Breast epithelium (tissue), 3 donors: ENCODE data around the gene LRRC1.

Experiments used
- CTCF ChIP-seq, 3 donors: fragments of 450-650 bp; IDR thresholded peaks; one replicate each; pipeline ENCODE4 v1.5.1; 2016 to 2017; ENCODE audit warnings: antibody characterized with exemption in 3 of 3, mild to moderate bottlenecking in 3 of 3, moderate library complexity in 3 of 3
- POLR2A ChIP-seq: fragments of 450-650 bp; IDR thresholded peaks from one replicate; pipeline ENCODE4 v1.6.1; 2016; ENCODE audit warnings: antibody characterized with exemption, mild to moderate bottlenecking, moderate library complexity
- POLR2AphosphoS5 ChIP-seq, 3 donors: sonication (generic); formaldehyde crosslinking; IDR thresholded peaks; one replicate each; pipeline ENCODE4 v1.6.1; 2017; ENCODE audit warnings: antibody characterized with exemption in 3 of 3

DNA sequence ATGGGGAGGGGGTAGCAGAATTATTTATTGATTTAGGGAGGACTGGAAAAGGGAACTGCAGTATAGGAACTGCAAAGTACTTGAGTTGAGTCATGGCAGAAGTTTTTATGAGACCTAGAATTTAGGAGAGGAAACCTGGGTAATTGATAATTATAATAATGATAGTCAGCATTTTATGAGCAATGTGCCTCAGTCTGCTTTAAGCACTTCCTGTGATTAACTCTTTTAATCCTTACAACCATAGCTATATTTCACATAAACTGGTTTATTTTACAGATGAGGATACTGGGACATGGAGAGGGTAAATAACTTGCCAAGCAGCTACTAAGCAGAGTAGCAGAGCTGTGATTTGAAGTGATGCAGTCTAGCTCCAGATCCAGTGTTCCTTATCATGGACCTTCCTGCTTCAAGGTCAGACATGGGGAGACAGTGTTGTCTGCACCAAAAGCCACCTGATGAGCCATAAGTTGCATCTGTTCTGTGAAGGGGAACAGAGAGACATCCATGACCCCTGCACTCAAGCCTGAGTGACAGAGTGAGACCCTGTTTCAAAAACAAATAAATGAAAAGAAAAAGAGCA, 13.6 kb downstream of the LRRC1 start:
- TF ChIP-seq CTCF (IDR thresholded peaks at IDR 0.05) (no peak), POLR2AphosphoS5 (IDR thresholded peaks at IDR 0.05) (no peak), POLR2A (no peak)
